KOPT-K1 (cell line): ENCODE measurements around the gene NTF4.
"Not testable (repeated sequence)": the region's sequence is repeated elsewhere in the genome, so short reads cannot be mapped to it uniquely, and the experiment has no call there.

Source experiments
- H3K27ac ChIP-seq: fragments of 200-600 bp; sonication (generic); 2 replicates; pipeline ENCODE4 v1.5.1; 2016; ENCODE audit warnings: antibody characterized with exemption, mild to moderate bottlenecking, low read depth, low read length; ENCODE audit not compliant: poor library complexity, severe bottlenecking
- H3K36me3 ChIP-seq: fragments of 200-600 bp; sonication (generic); 2 replicates; pipeline ENCODE4 v1.5.1; 2017; ENCODE audit warnings: antibody characterized with exemption, mild to moderate bottlenecking, low read length, moderate library complexity; ENCODE audit not compliant: insufficient read depth
- H3K9me3 ChIP-seq: fragments of 200-600 bp; sonication (generic); 2 replicates; pipeline ENCODE4 v1.5.1; 2017; ENCODE audit warnings: antibody characterized with exemption, low read length, mild to moderate bottlenecking; ENCODE audit not compliant: insufficient read depth, poor library complexity, severe bottlenecking

Gene NTF4

DNA sequence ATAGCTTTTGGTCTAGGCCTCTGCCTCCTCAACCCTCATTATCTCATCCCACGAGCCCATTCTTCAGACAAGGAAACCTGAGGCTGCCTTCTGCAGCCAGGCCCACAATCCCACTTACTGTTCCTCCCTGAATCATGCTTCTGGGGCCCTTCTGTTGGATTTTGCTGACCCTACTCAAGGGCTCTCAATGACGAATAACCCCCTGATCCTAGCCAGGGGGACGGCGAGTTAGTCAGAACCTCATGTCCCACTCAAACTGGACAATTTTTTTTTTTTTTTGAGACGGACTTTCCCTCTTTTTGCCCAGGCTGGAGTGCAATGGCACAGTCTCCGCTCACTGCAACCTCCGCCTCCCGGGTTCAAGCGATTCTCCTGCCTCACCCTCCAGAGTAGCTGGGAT, 42.5 kb downstream of the NTF4 start:
- H3K27ac ChIP-seq = no peak overlapping the region

DNA sequence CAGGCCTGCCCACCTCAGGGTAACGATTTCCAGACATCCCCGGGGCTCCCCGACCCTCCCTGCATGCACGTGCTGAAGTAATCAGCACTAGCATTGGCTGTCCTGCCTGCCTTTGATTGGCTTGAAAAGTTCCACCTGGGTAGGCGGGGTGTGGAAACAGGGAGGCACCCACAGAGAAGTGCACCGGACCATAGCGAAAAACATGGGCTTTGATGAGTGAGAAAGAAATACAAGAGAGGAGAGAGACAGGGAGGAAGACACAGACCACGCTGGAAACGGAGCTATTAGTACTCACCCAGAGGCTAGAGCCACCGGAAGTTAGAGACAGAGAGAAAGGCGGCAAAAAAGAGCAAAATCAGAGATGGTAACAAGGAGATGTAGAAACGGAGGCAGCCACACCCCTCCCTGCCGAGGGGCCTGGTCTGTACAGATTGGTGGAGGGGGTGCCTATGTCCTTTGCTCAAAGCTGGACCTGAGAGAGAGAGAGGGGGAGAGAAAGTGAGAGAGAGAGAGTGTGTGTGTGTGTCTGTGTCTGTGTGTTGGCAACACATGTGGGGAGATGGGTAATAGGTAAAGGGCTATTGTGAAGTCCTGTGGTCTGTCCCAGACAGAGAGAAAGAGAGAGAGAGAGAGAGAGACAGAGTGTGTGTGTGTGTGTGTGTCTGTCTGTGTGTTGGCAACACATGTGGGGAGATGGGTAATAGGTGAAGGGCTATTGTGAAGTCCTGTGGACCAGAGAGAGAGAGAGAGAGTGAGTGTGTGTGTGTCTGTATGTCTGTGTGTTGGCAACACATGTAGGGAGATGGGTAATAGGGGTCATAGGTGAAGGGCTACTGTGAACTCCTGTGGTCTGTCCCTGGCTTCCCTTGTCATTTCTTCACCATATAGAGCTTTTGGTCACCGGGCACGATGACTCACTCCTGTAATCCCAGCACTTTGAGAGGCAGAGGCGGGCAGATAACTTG, 43.4 kb downstream of the NTF4 start:
- H3K9me3 ChIP-seq = no peaks in the 10 kb centered on the region
- no peak overlapping the region for H3K27ac ChIP-seq
- peaks cover 11% of the 10 kb centered on the region; the same call in 1 of the 2 replicates for H3K36me3 ChIP-seq

More for the DNA sequence above, 42.5 kb downstream of the NTF4 start:
- Histone ChIP-seq H3K36me3 (peaks cover 2% of the 10 kb centered on the region; the same call in 1 of the 2 replicates), H3K9me3 (no peaks in the 10 kb centered on the region)

DNA sequence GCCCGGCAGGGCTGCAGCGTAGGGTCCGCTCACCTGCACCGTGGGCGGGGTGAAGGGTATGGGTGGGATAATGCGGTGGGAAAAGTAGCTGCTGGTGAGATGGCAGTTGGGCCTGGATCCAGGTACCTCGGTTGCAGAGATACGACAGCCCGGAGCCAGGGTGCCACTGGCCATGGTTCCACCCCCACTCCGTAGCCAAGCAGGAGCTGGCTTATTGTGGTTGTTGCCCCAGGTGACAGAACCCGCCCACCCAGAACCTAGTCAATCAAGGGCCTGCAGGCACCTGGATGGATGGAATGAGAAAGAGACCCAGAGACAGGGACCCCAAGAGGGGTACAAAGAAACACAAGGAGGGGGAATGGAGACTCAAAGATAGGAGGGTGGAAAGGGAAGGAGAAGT, 44.3 kb downstream of the NTF4 start:
- H3K36me3 ChIP-seq = peaks cover 19% of the 10 kb centered on the region
- no peak overlapping the region for H3K27ac ChIP-seq
- no peaks in the 10 kb centered on the region for H3K9me3 ChIP-seq

DNA sequence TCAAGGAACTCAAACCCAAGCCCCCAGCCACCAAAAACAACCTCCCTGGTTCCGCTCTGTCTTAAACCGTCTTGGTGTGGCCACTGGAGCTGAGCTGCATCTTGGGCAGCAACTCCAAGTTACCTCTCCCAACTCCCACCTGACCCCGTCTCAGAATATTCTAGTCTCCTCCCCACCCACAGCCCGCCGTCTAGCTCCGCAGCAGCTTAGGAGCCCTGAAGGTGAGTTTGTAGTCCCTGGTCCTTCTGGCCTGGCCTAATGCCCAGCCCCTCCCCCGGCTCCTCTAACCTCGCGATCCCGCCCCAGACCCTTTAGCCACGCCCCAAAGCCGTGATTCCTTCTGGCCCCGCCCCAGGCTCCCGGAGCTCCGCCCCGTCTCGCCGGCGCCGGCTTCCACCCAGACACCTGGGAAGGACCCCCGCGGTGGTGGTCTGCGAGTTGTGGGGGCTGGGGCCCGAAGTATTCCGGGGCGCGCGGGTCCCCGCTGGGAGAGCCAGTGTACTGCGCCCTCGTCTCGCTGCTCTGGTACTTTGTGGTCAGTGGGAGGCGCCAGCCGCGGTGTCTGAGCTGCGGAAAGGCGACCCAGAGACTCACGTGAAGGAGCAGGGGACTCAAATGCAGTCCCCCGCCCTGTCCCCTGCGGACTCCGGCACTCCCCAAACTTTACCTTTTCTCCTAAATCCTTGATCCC, 45.2 kb downstream of the NTF4 start:
- no peaks in the 10 kb centered on the region for H3K9me3 ChIP-seq
- H3K27ac ChIP-seq = no peak overlapping the region
- H3K36me3 ChIP-seq = peaks cover 29% of the 10 kb centered on the region

DNA sequence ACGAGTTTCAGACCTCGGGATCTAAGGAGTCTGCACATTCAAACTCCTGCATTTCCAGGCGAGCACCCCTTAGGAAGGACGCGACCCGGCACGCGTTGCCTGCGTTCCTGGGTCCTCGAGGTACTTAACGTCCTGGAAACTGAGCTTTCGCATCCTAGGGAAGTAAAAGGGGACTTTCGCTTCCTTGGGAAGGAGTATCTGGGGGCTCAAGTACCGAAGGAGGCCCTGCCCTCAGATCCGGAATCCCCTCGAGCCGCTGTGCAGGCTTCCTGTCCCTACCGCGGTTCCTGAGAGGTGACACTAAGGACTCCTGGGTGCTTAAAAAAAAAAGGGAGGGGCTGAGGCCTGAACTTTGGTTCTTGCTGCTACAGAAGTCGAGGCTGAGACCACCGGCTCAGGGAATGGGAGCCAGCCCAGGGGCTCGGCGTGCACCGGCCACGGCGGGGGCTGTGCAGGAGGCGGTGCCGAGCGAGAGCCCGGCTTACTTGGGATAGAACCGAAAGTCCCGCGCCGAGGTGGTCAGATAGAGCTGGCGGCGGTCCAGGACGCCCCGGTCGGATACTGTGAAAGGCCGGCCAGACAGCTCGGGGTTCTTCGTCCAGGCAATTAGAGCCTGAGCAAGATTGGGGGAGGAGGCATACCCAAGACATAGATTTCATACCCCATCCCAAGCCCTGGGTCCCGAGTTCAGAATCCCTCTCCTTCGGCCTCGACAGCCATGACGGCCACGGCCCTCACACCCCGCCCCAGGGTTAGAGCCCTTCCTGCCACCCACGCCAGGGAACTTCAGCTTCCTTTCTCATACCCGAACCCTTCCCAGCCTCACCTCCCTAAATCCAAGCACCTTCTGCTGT, 46.0 kb downstream of the NTF4 start:
- peaks cover 37% of the 10 kb centered on the region for H3K36me3 ChIP-seq
- H3K27ac ChIP-seq, H3K9me3 ChIP-seq: not testable (repeated sequence)

DNA sequence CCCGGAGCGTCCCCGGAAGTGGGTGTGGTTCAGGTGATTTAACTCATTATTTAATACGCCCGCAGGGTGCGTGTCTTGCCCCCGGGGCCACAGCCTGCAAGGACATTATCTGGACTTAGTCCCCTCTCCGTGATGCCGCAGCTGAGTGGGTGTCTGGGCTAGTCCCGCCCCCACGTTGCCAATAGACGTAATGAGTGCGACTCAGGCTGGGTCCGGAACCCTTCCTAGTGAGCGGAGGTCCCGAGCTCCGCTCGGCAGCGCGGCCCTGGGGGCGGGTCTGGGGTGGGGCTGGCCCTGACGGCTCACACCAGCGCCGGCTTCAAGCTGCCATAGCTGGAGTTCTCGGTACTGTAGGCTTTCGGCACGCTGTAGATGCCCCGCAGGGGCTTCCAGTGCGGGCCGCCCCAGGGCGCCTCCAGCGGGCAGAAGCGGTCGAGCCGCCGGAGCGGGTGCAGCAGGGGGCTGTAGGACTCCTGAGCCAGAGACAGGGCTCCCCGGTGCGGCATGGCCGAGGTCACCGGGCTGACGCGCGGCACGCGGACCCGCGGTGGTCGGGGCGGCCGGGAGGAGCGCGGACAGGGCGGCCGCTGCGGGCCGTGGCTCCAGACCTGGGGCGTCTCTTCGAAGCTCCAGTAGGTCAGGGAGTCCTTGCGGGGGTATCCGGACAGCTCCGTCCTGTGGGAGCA, 46.8 kb downstream of the NTF4 start:
- no peak overlapping the region for H3K27ac ChIP-seq
- no peaks in the 10 kb centered on the region for H3K9me3 ChIP-seq
- peaks cover 45% of the 10 kb centered on the region for H3K36me3 ChIP-seq

DNA sequence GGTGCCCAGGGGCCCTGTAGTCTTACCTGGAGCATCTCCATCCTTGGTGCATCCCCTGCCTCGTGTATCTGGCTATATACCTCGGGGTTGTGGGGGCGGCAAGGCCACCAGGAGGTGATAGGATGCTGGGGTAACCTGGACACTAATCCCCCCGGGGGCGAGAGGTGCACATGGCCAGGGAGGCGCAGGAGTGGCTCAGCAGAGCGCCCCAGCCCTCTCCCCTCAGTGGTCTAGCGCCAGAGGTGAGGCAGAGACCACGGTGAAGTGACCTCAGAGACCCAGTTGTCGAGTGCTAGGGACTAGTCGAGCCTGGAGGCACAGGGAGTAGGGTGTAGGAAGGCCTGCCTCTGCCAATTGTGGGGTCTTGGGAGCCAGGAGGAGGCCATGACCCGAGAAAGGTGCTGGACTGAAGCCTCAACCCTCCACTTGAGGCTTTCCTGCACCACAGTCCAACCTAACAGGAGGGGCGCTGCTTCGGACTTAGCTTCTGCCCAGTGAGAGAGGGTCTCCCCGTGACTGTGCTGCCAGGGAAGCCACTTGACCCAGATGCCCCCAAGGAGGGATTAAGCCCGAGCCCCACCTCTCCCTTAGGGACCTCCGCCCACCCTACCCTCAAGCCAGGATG, 47.5 kb downstream of the NTF4 start, which contains the start of gene LHB:
TSS of gene LHB (minus strand) at position 51 of the 625 bp plus-strand sequence. CDS start at position 41, 10 bp downstream.
- Histone ChIP-seq H3K27ac (no peak within 1 kb of the TSS), H3K36me3 (peaks cover 51% of the 10 kb centered on the region), H3K9me3 (no peaks in the 10 kb centered on the region)

DNA sequence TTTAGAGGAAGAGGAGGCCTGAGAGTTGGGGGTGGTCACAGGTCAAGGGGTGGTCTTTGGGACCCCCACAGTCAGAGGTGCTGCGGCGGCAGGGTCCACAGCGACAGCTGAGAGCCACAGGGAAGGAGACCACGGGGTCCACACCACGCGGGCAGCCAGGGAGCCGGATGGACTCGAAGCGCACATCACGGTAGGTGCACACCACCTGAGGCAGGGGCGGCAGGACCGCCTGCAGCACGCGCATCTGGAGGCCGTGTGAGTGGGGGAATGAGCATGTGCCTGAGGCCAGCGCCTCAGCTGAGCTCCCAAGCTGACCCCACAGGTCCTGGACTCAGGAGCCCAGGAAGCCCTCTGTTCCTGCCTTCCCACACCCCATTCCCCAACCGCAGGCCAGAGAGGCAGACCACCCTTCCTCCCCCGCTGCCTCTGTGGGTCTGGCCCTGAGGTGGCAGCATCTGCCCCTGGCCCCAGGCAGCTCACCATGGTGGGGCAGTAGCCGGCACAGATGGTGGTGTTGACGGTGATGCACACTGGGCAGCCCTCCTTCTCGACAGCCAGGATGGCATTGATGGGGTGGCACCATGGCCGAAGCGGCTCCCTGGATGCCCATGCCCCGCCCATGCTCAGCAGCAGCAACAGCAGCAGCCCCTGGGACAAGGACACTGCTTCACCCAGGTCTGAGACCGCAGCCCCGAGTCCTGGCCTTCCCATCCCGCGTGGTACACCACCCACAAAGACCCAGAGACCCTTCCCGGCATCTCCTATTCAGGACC, 48.4 kb downstream of the NTF4 start:
- Histone ChIP-seq H3K36me3 (peaks cover 60% of the 10 kb centered on the region), H3K9me3 (no peaks in the 10 kb centered on the region), H3K27ac (no peak overlapping the region)

DNA sequence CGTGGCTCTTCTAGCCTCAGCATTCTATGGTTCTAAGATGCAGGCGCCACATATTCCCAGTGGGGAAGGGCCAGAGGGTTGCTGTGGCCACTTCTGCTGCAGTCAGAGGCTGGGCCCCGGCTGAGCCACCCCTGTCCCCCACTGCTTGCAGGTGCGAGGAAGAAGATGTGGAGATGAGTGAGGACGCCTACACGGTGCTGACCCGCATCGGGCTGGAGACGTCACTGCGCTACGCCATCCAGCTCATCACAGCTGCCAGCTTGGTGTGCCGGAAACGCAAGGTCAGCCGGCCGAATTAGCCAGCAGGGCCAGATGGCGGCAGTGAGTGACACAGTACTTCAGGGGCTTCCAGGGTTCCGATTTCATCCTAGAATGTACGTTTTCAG, 49.8 kb downstream of the NTF4 start:
- Histone ChIP-seq H3K36me3 (peaks cover 74% of the 10 kb centered on the region), H3K9me3 (no peaks in the 10 kb centered on the region), H3K27ac (no peak overlapping the region)

DNA sequence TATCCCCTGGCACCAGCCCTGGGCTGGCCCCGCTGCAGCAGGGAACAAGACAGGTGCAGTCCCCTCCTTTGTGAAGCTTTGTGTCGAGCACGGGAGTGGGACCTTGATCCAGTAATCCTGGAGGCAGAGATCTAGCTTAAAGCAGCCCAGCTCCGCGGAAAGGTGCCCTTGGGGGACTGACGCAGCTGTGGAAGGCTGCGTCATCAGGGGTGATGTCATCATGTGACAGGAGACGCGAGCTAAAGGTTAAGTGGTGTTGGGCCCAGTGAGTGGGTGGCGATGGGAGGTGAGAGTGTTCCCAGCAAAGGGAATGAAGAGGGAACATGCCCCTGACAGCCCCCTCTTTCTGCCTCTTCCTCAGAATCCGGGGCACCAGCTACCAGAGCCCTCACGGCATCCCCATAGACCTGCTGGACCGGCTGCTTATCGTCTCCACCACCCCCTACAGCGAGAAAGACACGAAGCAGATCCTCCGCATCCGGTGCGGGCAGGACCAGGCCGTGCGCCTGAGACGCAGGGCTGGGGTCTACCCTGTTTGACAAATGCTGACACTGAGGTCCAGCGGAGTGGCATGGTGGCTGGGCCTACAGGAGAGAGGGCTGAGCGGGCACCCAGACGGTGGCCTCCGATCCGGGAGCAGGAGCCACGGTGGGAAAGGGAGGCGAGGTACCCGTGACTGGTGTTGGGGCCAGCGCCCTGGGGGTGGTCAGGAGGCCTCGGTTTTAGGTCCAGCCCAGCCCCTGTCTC, 50.3 kb downstream of the NTF4 start:
- no peak overlapping the region for H3K27ac ChIP-seq
- H3K36me3 ChIP-seq = peaks cover 80% of the 10 kb centered on the region
- H3K9me3 ChIP-seq = no peaks in the 10 kb centered on the region

DNA sequence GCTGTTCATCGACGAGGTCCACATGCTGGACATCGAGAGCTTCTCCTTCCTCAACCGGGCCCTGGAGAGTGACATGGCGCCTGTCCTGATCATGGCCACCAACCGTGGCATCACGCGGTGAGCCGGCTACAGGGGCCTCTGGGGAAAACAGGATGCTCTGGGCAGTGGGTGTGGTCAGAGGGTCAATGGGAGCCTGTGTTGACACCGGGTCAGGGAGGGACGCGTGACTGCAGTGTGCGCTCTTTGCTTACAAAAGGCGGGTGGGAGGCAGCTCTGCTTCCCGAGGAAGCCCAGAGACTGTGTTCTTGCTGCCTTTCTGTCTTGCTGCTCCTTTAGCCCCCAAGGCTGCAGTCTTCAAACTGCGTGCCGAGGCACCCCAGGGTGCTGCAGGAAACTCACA, 53.4 kb downstream of the NTF4 start:
- no peaks in the 10 kb centered on the region for H3K9me3 ChIP-seq
- H3K36me3 ChIP-seq = peaks cover 87% of the 10 kb centered on the region
- no peak overlapping the region for H3K27ac ChIP-seq
